Effector memory CD4-positive, alpha-beta T cell (primary cell): ENCODE results near the gene B4GALT5.

Experiments
- DNase-seq, 3 donors: peaks; one replicate each; pipeline ENCODE4 v3.0.0-alpha.2; 2020
- H3K27ac ChIP-seq: 2 replicates; pipeline ENCODE4 v1.7.0; 2013; ENCODE audit warnings: mild to moderate bottlenecking, low read length, moderate library complexity; ENCODE audit not compliant: insufficient read depth, poor library complexity, severe bottlenecking
- H3K27me3 ChIP-seq: replicated peaks from 2 replicates; pipeline ENCODE4 v1.7.0; 2013; ENCODE audit warnings: mild to moderate bottlenecking, low read length; ENCODE audit not compliant: insufficient read depth, control insufficient read depth, poor library complexity, severe bottlenecking
- H3K36me3 ChIP-seq: 2 replicates; pipeline ENCODE4 v1.7.0; 2013; ENCODE audit warnings: mild to moderate bottlenecking, low read length, moderate library complexity; ENCODE audit not compliant: control insufficient read depth, insufficient read depth
- H3K4me1 ChIP-seq: 2 replicates; pipeline ENCODE4 v1.7.0; 2013; ENCODE audit warnings: low read length, mild to moderate bottlenecking; ENCODE audit not compliant: control insufficient read depth, insufficient read depth, poor library complexity, severe bottlenecking
- H3K4me3 ChIP-seq: 2 replicates; pipeline ENCODE4 v1.7.0; 2013; ENCODE audit warnings: low read length, low read depth, mild to moderate bottlenecking; ENCODE audit not compliant: insufficient read depth, poor library complexity, severe bottlenecking
- H3K9me3 ChIP-seq: 2 replicates; pipeline ENCODE4 v1.7.0; 2013; ENCODE audit warnings: mild to moderate bottlenecking, low read length, moderate library complexity; ENCODE audit not compliant: control insufficient read depth

The B4GALT5 gene

GRCh38 chr20:49595811-49596561, 117.7 kb downstream of the B4GALT5 start:
- Histone ChIP-seq H3K4me1 (peaks cover 26% of the 10 kb centered on the region), H3K27me3 (no peaks in the 10 kb centered on the region), H3K27ac (no peak overlapping the region), H3K36me3 (no peaks in the 10 kb centered on the region), H3K9me3 (no peaks in the 10 kb centered on the region), H3K4me3 (no peak overlapping the region)
- DNase-seq = no peak

- Histone ChIP-seq H3K4me1 (peaks cover 26% of the 10 kb centered on the region), H3K27me3 (no peaks in the 10 kb centered on the region), H3K4me3 (no peak overlapping the region), H3K36me3 (no peaks in the 10 kb centered on the region), H3K9me3 (no peaks in the 10 kb centered on the region), H3K27ac (no peak overlapping the region)
- no peak for DNase-seq
These were observed 118.3 kb downstream of the B4GALT5 start for GRCh38 chr20:49595346-49595745.

GRCh38 chr20:49594931-49595315, 118.8 kb downstream of the B4GALT5 start:
- no peak overlapping the region for H3K27ac ChIP-seq
- no peak overlapping the region for H3K4me3 ChIP-seq
- peaks cover 26% of the 10 kb centered on the region for H3K4me1 ChIP-seq

GRCh38 chr20:49594143-49594930, 119.3 kb downstream of the B4GALT5 start:
- no peaks in the 10 kb centered on the region for H3K36me3 ChIP-seq
- H3K27me3 ChIP-seq = no peaks in the 10 kb centered on the region
- no peak overlapping the region for H3K4me3 ChIP-seq
- peaks cover 26% of the 10 kb centered on the region for H3K4me1 ChIP-seq
- no peak overlapping the region for H3K27ac ChIP-seq
- no peaks in the 10 kb centered on the region for H3K9me3 ChIP-seq
- DNase-seq = peak in 1 of 3 donors; percentile 3

More at GRCh38 chr20:49594931-49595315, 118.8 kb downstream of the B4GALT5 start:
- no peaks in the 10 kb centered on the region for H3K36me3 ChIP-seq
- no peaks in the 10 kb centered on the region for H3K27me3 ChIP-seq
- DNase-seq = no peak
- no peaks in the 10 kb centered on the region for H3K9me3 ChIP-seq

- no peaks in the 10 kb centered on the region for H3K9me3 ChIP-seq
- H3K27ac ChIP-seq = no peak overlapping the region
- H3K4me1 ChIP-seq = peaks cover 26% of the 10 kb centered on the region
- no peak for DNase-seq
- no peaks in the 10 kb centered on the region for H3K36me3 ChIP-seq
- no peaks in the 10 kb centered on the region for H3K27me3 ChIP-seq
- no peak overlapping the region for H3K4me3 ChIP-seq
These were observed 120.1 kb downstream of the B4GALT5 start for GRCh38 chr20:49593466-49594142.

GRCh38 chr20:49592120-49592519, 121.6 kb downstream of the B4GALT5 start:
- Histone ChIP-seq H3K4me3 (no peak overlapping the region), H3K27me3 (no peaks in the 10 kb centered on the region), H3K4me1 (peaks cover 26% of the 10 kb centered on the region), H3K36me3 (no peaks in the 10 kb centered on the region), H3K9me3 (no peaks in the 10 kb centered on the region), H3K27ac (no peak overlapping the region)
- DNase-seq = no peak

GRCh38 chr20:49591217-49591865, 122.3 kb downstream of the B4GALT5 start:
- Histone ChIP-seq H3K9me3 (no peaks in the 10 kb centered on the region), H3K4me3 (no peak overlapping the region), H3K27me3 (no peaks in the 10 kb centered on the region), H3K4me1 (peaks cover 24% of the 10 kb centered on the region), H3K36me3 (no peaks in the 10 kb centered on the region), H3K27ac (no peak overlapping the region)
- no peak for DNase-seq

GRCh38 chr20:49590163-49591017, 123.3 kb downstream of the B4GALT5 start:
- H3K36me3 ChIP-seq = no peaks in the 10 kb centered on the region
- H3K4me1 ChIP-seq = peaks cover 23% of the 10 kb centered on the region
- DNase-seq = no peak
- H3K4me3 ChIP-seq = no peak overlapping the region
- no peak overlapping the region for H3K27ac ChIP-seq
- H3K9me3 ChIP-seq = no peaks in the 10 kb centered on the region
- H3K27me3 ChIP-seq = no peaks in the 10 kb centered on the region

- H3K27ac ChIP-seq = no peak overlapping the region
- no peak for DNase-seq
- H3K27me3 ChIP-seq = no peaks in the 10 kb centered on the region
- no peak overlapping the region for H3K4me3 ChIP-seq
- H3K9me3 ChIP-seq = no peaks in the 10 kb centered on the region
- H3K4me1 ChIP-seq = peaks cover 22% of the 10 kb centered on the region
- no peaks in the 10 kb centered on the region for H3K36me3 ChIP-seq
These were observed 123.9 kb downstream of the B4GALT5 start for GRCh38 chr20:49589747-49590146.
